HG03565 (cell line): ENCODE measurements around the gene PTPRF.
"Not testable (repeated sequence)": the region's sequence is repeated elsewhere in the genome, so short reads cannot be mapped to it uniquely, and the experiment has no call there.

Experiments used
- ATAC-seq: cut with Tn5 transposase; IDR thresholded peaks from one replicate; pipeline ENCODE4 v1.9.1; 2021; ENCODE audit warnings: mild to moderate bottlenecking, moderate library complexity; ENCODE audit not compliant: unreplicated experiment

The PTPRF gene

DNA sequence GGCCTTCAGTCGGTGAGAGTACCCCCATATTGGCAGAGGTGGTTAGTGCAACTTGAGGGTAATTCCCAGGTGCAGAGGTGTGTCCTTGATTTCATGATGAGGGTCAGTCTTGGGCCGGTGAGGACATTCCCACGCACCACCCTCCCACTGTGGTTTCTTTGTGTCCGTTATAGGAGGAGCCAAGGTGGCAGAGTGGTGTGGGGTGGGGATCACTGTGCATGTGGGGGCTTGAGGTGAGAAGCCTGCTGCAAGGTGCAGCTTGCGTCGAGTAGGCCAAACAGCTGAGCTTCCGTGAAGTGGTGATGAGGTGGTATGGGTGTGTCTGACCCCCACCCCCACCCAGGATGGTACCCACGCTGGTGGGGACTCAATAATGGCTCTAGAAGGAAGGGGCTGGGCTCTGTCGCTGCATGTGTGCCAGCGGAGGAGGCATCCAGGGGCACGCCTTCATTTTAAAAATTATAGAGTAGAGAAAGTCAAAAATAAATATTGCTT lies 6.2 kb downstream of the PTPRF start:
- ATAC-seq: no peak

- no peak for ATAC-seq
Measured at GRCh38 chr1:43537423-43538142, 6.9 kb downstream of the PTPRF start.

- ATAC-seq: no peak
Measured at GRCh38 chr1:43538143-43538487, 7.4 kb downstream of the PTPRF start.

GRCh38 chr1:43538969-43539368 lies 8.3 kb downstream of the PTPRF start:
- no peak for ATAC-seq

DNA sequence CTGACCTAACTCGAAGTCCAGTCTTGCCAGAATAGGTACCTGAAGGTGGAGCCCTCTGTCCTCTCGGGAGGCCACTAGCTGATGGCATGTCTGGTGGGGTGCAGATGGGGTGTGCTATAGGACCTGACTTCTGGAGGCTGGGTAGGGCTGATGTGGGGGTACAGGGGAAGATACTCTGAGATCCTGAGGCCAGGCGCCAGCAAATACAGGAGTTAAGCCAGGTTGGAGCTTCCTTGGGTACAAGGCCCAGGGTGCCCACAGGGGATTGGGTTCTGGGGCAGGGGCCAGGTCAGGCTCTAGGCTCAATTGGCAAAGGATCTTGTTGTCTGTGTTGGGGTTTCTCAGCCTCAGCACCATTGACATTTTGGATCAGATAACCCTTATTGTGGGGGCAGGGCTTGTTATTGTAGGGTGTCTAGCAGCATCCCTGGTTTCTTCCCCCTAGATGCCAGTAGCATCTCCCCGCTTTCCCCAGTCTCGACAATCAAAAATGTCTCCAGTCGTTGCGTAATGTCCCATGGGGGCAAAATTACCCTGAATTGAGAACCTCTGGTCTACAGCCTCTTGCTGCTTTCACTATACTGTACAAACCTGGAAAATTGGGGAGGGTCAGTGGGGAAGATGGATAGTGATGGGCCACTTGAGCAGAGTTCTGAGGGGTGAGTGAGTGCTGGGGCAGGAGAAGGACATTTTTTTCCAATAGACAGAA lies 9.2 kb downstream of the PTPRF start:
- no peak for ATAC-seq

DNA sequence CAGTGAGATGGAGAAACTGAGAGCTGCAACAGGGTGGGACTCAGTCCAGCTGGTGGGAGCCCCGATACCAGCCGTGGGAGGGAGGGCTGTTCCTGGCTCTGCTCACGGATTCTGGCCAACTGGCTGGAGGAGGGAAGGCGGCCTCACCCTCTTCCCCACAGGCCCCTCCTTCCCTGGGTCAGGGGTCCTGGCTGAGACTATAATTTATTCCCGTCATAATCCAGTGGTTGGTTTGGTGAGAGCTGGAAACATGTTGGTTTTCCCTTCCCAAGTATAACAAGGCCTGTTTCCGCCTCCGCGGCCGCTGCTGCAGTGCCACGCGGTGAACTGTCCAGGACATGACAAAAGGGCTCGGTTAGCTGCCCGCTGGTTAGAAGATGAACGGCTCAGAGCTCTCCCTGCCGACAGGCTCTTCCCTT lies 10.0 kb downstream of the PTPRF start:
- ATAC-seq: no peak

DNA sequence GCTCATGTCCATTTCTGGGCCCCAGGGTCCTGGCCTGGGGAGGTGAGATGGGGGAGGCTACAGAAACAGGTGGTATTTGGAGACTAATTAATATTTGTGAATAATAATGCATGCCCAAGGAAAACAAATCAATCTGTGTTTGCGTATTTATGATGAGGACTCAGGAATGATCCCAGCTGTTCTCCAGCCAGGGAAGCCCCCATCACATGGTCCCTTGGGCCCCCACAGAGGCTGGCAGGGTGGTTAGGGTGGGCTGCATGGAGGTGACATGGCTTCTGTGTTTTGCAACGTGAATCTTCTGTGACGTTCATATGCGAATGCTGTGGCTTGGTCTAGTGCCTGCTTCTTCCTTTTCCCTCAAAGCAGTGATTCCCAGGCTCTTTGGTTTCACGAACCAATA lies 10.5 kb downstream of the PTPRF start:
- ATAC-seq: no peak

GRCh38 chr1:43541721-43542401 lies 11.2 kb downstream of the PTPRF start:
- ATAC-seq: no peak

DNA sequence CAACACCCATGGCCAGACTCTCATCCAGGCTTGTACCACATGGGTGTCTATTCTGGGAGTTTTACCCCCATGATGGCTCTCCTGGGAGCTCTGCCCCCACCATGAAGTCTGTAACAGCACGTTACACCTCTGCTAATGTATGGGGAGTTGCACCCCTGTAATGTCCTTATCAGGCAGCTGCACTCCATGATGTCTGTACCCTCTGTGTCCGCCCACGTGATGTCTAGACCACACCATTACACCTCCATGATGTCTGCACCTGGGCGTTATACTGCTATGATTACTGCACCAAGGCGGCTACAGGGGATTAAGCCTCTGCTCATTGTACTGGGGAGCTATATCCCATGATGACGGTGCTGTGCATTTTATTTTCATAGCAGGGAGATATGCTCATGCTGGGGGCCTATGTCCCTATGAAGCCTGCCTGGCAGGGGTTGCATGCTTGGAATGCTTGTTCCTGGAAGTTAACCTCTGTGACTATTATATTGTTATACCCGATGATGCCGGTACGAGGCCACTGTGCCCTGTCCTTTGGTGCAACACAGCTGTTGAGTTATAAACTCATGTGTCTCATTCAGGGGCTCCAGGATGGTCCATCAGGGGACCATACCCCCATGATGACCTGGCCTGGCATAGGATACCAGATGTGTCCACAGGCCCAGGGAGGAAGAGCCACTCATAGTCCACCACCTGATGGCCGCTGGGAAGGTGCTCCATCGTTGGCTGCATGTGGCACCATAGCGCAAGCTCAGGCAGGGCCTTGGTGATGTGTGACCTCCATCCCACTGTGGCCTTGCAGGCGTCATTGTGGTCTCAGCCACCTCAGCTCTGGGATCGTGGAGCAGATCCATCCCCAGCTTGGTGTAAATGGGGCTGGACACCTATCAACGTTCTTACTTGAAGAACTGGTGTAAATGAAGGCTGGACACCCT lies 12.1 kb downstream of the PTPRF start:
- ATAC-seq: no peak

DNA sequence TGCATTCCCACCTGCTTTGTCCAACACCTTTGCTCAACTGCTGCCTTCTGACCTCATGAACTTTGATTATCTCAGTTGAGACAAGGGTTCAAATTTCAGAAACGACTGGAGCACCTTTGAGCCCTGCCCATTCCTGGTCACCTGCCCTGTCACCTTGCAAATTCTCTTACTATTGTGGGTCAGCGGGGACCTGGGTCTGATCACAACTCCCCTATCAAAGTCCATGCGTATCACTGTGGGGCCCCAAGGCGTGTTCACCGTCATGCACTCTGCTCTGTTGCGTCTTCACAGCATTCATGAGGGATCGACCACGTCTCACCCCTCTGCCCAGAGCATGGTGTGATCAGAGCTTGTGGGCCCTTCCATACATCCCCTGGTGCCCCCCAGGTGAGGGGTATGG lies 12.9 kb downstream of the PTPRF start:
- no peak for ATAC-seq

DNA sequence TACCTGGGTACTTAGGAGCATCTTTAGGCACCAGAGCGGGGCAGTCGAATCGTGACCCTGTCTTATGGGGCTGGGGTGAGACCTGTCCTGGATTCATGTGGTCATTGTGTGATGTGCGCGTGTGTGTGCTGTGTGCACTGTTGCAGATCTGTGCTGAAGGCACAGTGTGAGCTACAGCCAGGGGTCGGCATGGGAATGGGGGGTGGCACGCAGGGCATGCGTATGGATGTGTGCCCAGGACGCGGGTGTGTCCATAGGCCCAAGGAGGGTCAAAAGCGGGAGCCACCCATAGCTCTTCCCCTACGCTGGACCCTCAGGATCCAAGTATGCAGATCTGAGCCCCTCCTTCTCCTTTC lies 14.6 kb downstream of the PTPRF start:
- no peak for ATAC-seq

GRCh38 chr1:43545695-43546387 lies 15.2 kb downstream of the PTPRF start:
- no peak for ATAC-seq

DNA sequence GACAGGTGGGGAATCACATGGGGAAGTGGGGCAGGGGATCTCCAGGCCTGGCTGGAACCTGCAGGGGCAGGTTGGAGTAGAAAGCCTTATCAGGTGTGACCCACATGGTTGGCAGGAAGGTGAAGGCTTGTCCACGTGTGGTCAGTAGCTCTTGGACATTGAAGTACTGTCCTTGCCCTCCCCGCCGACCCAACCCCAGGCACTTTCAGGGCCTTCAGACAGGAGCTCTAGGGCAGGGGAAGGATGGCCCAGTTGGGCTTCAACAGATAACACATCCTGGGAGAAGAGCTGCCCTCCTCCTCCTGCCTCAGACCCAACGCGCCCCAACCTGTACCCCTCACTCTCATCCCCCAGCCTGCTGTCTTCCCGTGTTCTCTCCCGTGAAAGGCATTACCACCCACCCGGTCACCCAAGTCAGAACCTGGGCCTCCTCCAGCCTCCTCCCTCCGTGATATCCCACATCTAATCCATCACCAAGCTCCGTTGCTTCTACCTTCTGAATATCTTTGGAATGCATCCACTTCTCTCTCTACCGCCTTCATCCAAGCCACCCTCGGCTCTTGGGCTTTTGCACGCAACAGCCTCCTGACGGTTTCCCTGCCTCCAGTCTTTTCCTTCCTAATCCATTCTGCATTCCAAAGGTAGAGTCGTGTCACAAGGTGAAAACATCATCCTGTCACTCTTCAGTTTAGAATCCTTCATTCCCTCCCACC lies 15.9 kb downstream of the PTPRF start:
- no peak for ATAC-seq

DNA sequence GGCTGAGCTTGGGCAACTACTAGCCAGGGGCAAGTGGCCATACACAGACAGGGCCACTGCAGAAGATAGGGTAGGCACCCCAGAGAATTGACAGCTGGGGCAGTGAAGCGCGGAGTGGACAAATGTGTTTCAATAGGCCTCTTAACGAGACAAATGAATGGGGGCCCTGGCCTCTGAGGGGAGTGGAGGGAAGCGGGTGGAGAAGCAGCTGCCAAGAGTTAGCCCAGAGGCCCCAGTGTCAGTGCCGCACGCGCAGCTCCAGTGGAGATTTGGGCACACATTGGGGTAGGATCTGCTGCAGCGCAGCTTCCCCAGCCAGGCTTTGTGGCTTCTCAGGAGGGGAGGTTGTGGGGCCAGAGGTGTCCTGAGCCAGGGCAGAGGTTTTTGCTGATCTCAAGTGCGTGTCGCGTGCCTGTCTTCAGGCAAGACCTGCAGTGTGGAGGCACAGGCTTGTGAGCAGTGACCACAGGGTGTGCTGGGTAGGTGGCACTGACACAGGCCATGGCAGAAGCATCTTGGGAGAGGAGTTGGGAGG lies 16.9 kb downstream of the PTPRF start:
- ATAC-seq: no peak

- no peak for ATAC-seq
Measured at GRCh38 chr1:43548285-43549271, 17.9 kb downstream of the PTPRF start.

DNA sequence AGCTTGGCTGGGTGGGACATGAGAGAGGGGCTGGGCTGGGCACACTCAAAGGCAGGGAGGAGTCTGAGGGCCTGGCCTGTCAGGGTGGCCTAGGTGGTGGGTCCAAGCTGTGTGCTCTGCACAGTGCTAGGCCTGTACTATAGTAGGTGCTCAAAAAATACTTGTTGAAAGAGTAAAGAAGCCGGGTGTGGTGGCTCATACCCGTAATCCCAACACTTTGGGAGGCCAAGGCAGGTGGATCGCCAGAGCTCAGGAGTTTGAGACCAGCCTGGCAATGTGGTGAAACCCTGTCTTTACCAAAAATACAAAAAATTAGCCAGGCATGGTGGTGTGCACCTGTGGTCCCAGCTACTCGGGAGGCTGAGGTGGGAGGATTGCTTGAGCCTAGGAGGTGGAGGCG lies 18.7 kb downstream of the PTPRF start:
- not testable (repeated sequence) for ATAC-seq

- no peak for ATAC-seq
Measured at GRCh38 chr1:43549921-43550597, 19.4 kb downstream of the PTPRF start.
